GM23338 (cell line): ENCODE measurements around the gene POLR1A. TPM values are rescaled to one million over a fixed set of nuclear protein-coding genes. Genes with fewer than 3 reads are reported as not detected.

Experiments used
- ATAC-seq: fragments of 200-7000 bp; cut with Tn5 transposase; 3 replicates; pipeline ENCODE4 v1.9.1; 2020
- DNase-seq: peaks from one replicate; pipeline ENCODE4 v3.0.0-alpha.2; 2015; ENCODE audit warnings: low spot score
- H2AFZ ChIP-seq: fragments of 200-600 bp; sonication (generic); 2 replicates; pipeline ENCODE4 v1.8.0; 2016; ENCODE audit warnings: antibody characterized with exemption, mild to moderate bottlenecking, moderate library complexity
- H3F3A ChIP-seq: fragments of 200-600 bp; sonication (generic); replicated peaks from 2 replicates; pipeline ENCODE4 v1.8.0; 2017; ENCODE audit warnings: antibody characterized with exemption, mixed run types, low read depth
- H3K27ac ChIP-seq: fragments of 200-600 bp; sonication (generic); 2 replicates; pipeline ENCODE4 v1.6.1; 2016; ENCODE audit warnings: low read depth
- H3K27me3 ChIP-seq: fragments of 200-600 bp; sonication (generic); 2 replicates; pipeline ENCODE4 v1.8.0; 2016; ENCODE audit warnings: mild to moderate bottlenecking, mixed run types, moderate library complexity; ENCODE audit not compliant: insufficient read depth
- H3K36me3 ChIP-seq: fragments of 200-600 bp; sonication (generic); 2 replicates; pipeline ENCODE4 v1.8.0; 2016; ENCODE audit warnings: mild to moderate bottlenecking; ENCODE audit not compliant: insufficient read depth
- H3K4me1 ChIP-seq: fragments of 200-600 bp; sonication (generic); 2 replicates; pipeline ENCODE4 v1.8.0; 2016; ENCODE audit warnings: mild to moderate bottlenecking, moderate library complexity; ENCODE audit not compliant: insufficient read depth
- H3K4me2 ChIP-seq: fragments of 200-600 bp; sonication (generic); 2 replicates; pipeline ENCODE4 v1.7.1; 2017; ENCODE audit warnings: mixed run types
- H3K4me3 ChIP-seq: fragments of 200-600 bp; sonication (generic); 2 replicates; pipeline ENCODE4 v1.6.1; 2016; ENCODE audit warnings: mixed run types
- H3K79me2 ChIP-seq: fragments of 200-600 bp; sonication (generic); replicated peaks from 2 replicates; pipeline ENCODE4 v1.8.0; 2017; ENCODE audit warnings: mild to moderate bottlenecking; ENCODE audit not compliant: insufficient read depth
- H3K9me2 ChIP-seq: fragments of 200-600 bp; sonication (generic); 2 replicates; pipeline ENCODE4 v1.8.0; 2017; ENCODE audit not compliant: insufficient read depth
- H4K20me1 ChIP-seq: fragments of 200-600 bp; sonication (generic); replicated peaks from 2 replicates; pipeline ENCODE4 v1.8.0; 2017; ENCODE audit warnings: mild to moderate bottlenecking; ENCODE audit not compliant: insufficient read depth
- H3K27ac Mint-ChIP-seq: 2 replicates; pipeline ENCODE4 v1.8.0; 2020; ENCODE audit warnings: inconsistent platforms, mild to moderate bottlenecking, moderate library complexity, mixed read lengths
- H3K27me3 Mint-ChIP-seq: 3 replicates; pipeline ENCODE4 v1.8.0; 2022; ENCODE audit warnings: low read depth, mild to moderate bottlenecking, moderate library complexity, mixed read lengths, inconsistent platforms; ENCODE audit not compliant: insufficient read depth, poor library complexity
- H3K36me3 Mint-ChIP-seq: 3 replicates; pipeline ENCODE4 v1.8.0; 2021; ENCODE audit warnings: low read depth, mild to moderate bottlenecking, inconsistent platforms, moderate library complexity, mixed read lengths
- H3K4me1 Mint-ChIP-seq: 3 replicates; pipeline ENCODE4 v1.8.0; 2020; ENCODE audit warnings: mild to moderate bottlenecking, inconsistent platforms, mixed read lengths
- H3K4me3 Mint-ChIP-seq: 3 replicates; pipeline ENCODE4 v1.8.0; 2021; ENCODE audit warnings: moderate library complexity, mild to moderate bottlenecking, inconsistent platforms, mixed read lengths
- H3K9me3 Mint-ChIP-seq: 3 replicates; pipeline ENCODE4 v1.8.0; 2020; ENCODE audit warnings: moderate library complexity, mild to moderate bottlenecking, inconsistent platforms, mixed read lengths
- POLR2AphosphoS5 ChIP-seq: IDR thresholded peaks from 2 replicates; pipeline ENCODE4 v1.6.1; 2016; ENCODE audit warnings: antibody characterized with exemption, low read depth
- STAT1 ChIP-seq: IDR thresholded peaks from one replicate; pipeline ENCODE4 v1.6.1; 2016; ENCODE audit warnings: antibody characterized with exemption; ENCODE audit not compliant: unreplicated experiment
- ZNF114 ChIP-seq: fragments of 250-450 bp; sonication (Bioruptor Pico); IDR thresholded peaks from 2 replicates; pipeline ENCODE4 v1.5.0; 2020; ENCODE audit warnings: mild to moderate bottlenecking, moderate library complexity
- polyA plus RNA-seq: library from polyadenylated mRNA; unstranded; fragments of >200 nt; fragmentation: Nextera tagmentation; extraction: Ambion mirVana; gene quantifications from 2 replicates; pipeline ENCODE4 v1.2.1, GENCODE V29; 2016
- total RNA-seq: library from RNA; depleted of rRNA; stranded (reverse); fragments of >200 nt; shearing (Covaris generic); gene quantifications from 2 replicates; pipeline ENCODE4 v1.2.3, GENCODE V29; 2014
- TF ChIP-seq, protein P1 (sequence below): IDR thresholded peaks from 2 replicates; pipeline ENCODE4 v1.6.1; 2016; ENCODE audit warnings: antibody characterized with exemption
- TF ChIP-seq, protein P2 (sequence below): fragments of 250-450 bp; sonication (Bioruptor Pico); IDR thresholded peaks from 2 replicates; pipeline ENCODE4 v1.5.0; 2020; ENCODE audit warnings: mild to moderate bottlenecking, moderate library complexity

The POLR1A gene
- total and polyA plus RNA-seq, 2 experiments from 2014 or later = 13.8 to 43.2 TPM

DNA sequence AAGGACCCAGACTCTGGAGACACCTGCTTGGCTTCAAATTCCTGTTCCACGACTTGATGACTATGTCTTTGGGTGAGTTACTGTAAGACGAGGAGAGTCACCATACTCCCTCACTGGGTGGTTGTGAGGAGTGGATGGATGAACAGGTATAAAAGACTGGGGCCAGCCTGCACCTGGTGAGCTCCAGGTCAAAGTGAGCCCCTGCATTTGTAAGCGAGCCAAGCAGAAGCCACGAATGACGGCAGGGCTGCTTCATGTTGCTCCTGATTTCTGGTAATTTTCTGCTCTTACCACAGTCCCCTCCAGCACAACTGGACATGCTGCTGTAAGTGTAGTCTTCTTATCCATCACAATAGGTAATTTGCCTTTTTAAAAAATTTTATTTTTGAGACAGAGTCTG lies 86.6 kb downstream of the POLR1A start:
- H3K27me3 Mint-ChIP-seq = peaks cover 9% of the 10 kb centered on the region
- Histone ChIP-seq H3K4me1 (no peaks in the 10 kb centered on the region), H3K79me2 (no peaks in the 10 kb centered on the region), H3K9me2 (no peaks in the 10 kb centered on the region), H4K20me1 (no peaks in the 10 kb centered on the region; the same call in 1 of the 2 replicates), H3K36me3 (no peaks in the 10 kb centered on the region), H3K4me2 (no peak overlapping the region), H3K27me3 (no peaks in the 10 kb centered on the region), H3K27ac (no peak overlapping the region), H2AFZ (no peak overlapping the region), H3F3A (no peaks in the 10 kb centered on the region), H3K4me3 (no peak overlapping the region)
- DNase-seq = no peak
- H3K9me3 Mint-ChIP-seq = peaks cover 10% of the 10 kb centered on the region
- H3K4me1 Mint-ChIP-seq = no peaks in the 10 kb centered on the region
- no peak overlapping the region for H3K27ac Mint-ChIP-seq
- no peak overlapping the region for H3K4me3 Mint-ChIP-seq
- no peak for ATAC-seq
- TF ChIP-seq, protein P1, sequence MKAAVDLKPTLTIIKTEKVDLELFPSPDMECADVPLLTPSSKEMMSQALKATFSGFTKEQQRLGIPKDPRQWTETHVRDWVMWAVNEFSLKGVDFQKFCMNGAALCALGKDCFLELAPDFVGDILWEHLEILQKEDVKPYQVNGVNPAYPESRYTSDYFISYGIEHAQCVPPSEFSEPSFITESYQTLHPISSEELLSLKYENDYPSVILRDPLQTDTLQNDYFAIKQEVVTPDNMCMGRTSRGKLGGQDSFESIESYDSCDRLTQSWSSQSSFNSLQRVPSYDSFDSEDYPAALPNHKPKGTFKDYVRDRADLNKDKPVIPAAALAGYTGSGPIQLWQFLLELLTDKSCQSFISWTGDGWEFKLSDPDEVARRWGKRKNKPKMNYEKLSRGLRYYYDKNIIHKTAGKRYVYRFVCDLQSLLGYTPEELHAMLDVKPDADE = no peak
- TF ChIP-seq ZNF114 = no peak
- TF ChIP-seq, protein P2, sequence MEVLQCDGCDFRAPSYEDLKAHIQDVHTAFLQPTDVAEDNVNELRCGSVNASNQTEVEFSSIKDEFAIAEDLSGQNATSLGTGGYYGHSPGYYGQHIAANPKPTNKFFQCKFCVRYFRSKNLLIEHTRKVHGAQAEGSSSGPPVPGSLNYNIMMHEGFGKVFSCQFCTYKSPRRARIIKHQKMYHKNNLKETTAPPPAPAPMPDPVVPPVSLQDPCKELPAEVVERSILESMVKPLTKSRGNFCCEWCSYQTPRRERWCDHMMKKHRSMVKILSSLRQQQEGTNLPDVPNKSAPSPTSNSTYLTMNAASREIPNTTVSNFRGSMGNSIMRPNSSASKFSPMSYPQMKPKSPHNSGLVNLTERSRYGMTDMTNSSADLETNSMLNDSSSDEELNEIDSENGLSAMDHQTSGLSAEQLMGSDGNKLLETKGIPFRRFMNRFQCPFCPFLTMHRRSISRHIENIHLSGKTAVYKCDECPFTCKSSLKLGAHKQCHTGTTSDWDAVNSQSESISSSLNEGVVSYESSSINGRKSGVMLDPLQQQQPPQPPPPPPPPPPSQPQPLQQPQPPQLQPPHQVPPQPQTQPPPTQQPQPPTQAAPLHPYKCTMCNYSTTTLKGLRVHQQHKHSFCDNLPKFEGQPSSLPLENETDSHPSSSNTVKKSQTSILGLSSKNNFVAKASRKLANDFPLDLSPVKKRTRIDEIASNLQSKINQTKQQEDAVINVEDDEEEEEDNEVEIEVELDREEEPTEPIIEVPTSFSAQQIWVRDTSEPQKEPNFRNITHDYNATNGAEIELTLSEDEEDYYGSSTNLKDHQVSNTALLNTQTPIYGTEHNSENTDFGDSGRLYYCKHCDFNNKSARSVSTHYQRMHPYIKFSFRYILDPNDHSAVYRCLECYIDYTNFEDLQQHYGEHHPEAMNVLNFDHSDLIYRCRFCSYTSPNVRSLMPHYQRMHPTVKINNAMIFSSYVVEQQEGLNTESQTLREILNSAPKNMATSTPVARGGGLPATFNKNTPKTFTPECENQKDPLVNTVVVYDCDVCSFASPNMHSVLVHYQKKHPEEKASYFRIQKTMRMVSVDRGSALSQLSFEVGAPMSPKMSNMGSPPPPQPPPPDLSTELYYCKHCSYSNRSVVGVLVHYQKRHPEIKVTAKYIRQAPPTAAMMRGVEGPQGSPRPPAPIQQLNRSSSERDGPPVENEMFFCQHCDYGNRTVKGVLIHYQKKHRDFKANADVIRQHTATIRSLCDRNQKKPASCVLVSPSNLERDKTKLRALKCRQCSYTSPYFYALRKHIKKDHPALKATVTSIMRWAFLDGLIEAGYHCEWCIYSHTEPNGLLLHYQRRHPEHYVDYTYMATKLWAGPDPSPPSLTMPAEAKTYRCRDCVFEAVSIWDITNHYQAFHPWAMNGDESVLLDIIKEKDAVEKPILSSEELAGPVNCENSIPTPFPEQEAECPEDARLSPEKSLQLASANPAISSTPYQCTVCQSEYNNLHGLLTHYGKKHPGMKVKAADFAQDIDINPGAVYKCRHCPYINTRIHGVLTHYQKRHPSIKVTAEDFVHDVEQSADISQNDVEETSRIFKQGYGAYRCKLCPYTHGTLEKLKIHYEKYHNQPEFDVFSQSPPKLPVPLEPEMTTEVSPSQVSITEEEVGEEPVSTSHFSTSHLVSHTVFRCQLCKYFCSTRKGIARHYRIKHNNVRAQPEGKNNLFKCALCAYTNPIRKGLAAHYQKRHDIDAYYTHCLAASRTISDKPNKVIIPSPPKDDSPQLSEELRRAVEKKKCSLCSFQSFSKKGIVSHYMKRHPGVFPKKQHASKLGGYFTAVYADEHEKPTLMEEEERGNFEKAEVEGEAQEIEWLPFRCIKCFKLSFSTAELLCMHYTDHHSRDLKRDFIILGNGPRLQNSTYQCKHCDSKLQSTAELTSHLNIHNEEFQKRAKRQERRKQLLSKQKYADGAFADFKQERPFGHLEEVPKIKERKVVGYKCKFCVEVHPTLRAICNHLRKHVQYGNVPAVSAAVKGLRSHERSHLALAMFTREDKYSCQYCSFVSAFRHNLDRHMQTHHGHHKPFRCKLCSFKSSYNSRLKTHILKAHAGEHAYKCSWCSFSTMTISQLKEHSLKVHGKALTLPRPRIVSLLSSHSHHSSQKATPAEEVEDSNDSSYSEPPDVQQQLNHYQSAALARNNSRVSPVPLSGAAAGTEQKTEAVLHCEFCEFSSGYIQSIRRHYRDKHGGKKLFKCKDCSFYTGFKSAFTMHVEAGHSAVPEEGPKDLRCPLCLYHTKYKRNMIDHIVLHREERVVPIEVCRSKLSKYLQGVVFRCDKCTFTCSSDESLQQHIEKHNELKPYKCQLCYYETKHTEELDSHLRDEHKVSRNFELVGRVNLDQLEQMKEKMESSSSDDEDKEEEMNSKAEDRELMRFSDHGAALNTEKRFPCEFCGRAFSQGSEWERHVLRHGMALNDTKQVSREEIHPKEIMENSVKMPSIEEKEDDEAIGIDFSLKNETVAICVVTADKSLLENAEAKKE (CRISPR knock-in tag) = no peak
- TF ChIP-seq POLR2AphosphoS5 = no peak
- no peak for TF ChIP-seq STAT1
- peaks cover 3% of the 10 kb centered on the region; the same call in 2 of the 3 replicates for H3K36me3 Mint-ChIP-seq
